GM19035 (cell line): ENCODE data around the gene HSBP1L1.

Experiments
- ATAC-seq: cut with Tn5 transposase; IDR thresholded peaks from one replicate; pipeline ENCODE4 v1.9.1; 2021; ENCODE audit not compliant: unreplicated experiment

Gene HSBP1L1

GRCh38 chr18:79944126-79944731 is 20.2 kb upstream of the HSBP1L1 start:
- no peak for ATAC-seq

DNA sequence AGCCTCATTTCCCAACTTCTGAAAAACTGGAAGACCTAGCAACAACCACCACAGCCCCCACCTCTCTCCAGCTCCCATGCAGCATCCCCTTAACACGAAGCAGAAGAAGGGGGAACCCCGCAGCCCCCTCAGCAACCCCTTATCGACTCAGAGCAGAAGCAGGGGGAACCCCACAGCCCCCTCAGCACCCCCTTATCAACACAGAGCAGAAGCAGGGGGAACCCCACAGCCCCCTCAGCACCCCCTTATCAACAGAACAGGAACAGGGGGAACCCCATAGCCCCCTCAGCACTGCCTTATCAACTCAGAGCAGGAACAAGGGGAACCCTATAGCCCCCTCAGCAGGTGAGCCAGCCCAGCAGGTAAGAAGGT is 19.7 kb upstream of the HSBP1L1 start:
- ATAC-seq = no peak

- ATAC-seq = no peak
Measured at GRCh38 chr18:79945118-79946042, 19.1 kb upstream of the HSBP1L1 start.

GRCh38 chr18:79947054-79947755 is 17.2 kb upstream of the HSBP1L1 start:
- ATAC-seq = no peak

- no peak for ATAC-seq
Measured at GRCh38 chr18:79947881-79948610, 16.4 kb upstream of the HSBP1L1 start.

DNA sequence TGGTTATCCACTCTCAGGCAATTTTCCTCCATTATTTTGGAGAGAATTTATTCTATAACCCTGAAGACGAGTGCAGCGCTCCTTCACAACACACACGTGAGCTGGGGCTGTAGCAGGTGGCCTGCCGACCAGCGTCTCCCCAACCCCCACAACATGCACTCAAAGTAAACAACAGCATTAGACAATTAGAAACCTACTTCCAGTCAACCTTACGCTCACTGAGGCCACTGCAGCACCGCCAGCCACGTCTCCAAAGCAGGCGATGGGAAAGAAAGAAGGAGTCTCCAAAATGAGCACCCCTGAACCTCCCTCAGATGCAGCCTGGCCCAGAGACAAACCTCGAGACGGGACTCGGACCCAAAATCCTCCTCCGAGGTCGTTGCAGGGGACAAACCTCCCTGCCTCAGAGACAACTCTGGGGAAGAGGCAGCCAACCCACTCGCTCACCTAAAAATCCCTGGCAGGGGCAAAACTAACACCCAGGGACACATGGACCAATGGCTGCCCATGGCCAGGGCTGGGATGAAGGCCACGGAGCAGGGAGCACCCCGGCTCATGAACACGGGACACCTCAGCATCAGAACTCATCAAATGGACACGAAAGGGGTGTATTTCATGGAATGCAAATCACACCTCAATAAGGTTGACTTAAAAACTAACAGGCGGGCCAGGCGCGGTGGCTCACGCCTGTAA is 15.6 kb upstream of the HSBP1L1 start:
- ATAC-seq = no peak

GRCh38 chr18:79949697-79950487 is 14.6 kb upstream of the HSBP1L1 start:
- ATAC-seq = no peak

DNA sequence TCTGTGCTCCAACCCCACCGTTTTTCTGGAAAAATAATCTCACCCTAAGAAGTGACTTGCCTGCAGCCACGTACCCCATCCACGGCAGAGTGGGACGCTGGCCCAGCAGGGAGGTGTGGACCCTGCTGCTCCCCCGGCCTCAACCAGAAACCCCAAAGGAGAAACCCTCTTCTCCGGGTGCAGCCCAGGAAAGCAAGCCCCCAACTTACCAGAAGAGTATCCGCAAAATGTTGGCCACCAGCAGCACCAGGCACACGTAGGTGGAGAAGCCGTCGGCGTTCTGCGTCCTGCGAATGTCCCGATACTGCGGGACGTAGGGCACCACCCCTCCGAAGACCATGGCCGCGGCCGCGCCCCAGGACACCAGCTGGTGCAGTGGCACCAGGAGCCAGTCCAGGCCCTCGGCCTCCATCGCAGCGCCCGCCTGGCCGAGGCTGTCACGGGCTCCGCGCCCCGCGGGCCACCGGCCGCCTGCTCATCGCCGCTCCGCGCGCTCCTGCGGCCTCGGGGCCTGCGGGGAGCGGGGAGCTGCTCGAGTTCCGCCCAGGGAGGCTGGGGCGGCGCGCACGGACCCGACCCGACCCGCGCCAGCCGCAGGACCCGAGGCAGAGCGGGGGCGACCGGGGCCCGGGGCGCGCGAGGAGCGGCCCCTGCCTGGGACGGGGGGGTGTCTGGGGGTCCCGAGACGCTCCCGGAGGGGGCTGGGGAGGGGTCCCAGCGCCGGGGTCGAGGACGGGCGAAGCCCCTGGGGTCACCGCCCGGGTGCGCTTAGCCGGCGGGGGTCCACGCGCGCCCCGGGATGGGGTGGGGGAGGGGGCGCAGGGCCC is 13.7 kb upstream of the HSBP1L1 start:
- ATAC-seq = peak; percentile 34

DNA sequence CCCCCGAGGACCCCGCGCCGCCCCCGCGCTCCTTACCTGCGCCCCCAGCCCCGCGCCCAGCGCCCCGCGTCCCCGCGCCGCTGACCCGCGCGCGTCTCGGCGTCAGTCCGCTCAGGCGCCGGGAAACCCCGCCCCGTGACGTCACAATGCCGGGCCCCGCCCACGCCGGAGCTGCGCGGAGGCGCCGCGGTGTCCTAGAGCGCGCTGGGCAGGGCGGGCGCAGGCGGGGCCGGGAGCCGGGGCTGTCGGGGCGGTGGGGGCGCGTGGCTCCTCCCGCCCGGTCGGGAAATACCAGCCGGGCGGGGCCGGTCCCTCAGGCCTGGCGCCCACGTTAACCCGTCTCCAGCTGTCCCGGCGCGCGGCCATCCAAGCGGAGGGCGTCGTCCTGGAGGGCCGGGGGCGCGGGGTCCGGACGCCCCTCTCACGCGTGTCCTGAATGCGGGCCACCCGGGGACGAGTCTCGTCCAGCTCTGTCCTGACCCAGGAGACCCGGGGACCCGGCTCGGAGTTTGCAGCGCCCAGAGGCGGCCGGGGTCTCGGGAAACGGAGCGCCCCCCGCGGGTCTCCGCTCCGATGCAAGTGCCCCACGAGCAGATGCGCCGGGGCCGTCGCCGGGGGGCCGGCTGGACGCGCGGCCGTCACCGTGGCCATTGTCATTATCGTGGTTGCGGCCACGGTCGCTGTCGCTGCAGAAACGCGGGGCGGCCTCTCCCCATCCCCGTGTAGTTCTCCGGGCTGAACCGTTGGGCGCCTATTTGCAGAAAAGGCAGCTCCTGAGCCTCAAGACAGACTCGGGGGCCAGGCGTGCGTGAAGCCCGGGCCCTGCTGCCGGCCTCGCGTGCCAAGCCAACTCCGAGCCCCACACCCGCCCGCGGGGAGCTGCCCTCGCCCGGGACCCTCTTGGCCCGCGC is 12.6 kb upstream of the HSBP1L1 start, which contains the start of gene SLC66A2:
TSS of gene SLC66A2 (minus strand) at position 109 of the 911 bp plus-strand sequence. CDS start 727 bp downstream, outside the sequence.
- ATAC-seq = peak; percentile 82

- no peak for ATAC-seq
Measured at GRCh38 chr18:79952456-79952995, 11.9 kb upstream of the HSBP1L1 start.

DNA sequence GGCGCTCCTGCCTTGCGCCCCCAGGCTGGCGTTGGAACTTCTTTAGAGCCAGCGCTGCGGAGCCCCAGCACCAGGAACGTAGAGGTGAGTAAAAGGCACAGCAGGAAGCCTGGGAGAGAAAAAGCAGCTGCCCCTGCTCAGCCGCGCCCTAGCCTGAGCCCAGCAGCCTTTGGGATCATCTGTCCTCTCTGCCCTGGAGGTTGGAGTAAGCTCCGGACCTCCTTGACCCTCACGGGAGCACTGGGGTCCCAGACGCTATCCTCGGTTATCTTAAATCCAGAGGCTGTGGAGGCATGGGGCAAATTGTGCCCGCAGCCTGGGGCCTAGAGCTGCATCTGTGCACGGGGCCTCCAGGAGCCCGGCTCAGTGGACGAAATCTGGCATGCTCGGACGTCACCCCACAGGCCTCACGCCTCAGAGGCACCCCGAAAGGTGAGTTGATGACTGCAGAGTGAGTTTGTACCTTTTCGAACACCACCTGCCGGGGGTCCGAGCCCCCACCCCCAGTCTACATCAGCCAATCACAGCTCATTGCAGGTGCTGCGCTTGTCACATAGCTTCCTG is 11.4 kb upstream of the HSBP1L1 start:
- no peak for ATAC-seq

- no peak for ATAC-seq
Measured at GRCh38 chr18:79953971-79954651, 10.3 kb upstream of the HSBP1L1 start.

DNA sequence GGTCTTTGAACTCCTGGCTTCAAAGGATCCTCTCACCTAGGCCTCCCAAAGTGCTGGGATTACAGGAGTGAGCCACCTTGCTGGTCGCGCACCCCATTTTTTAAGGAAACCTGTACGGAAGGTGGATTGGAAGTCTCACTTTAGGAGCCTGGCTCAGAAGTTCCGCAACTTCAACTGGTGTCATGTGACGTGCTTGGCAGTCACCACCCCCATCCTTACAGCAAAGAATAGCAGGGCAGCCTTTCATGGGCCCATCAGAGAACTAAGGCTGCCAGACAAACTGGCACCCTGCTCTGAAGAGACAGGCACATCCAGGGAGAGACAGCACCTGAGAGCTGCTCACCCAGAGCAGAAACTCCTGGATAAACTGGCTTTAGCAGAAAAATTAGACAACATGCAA is 9.7 kb upstream of the HSBP1L1 start:
- ATAC-seq = no peak

GRCh38 chr18:79955302-79956075 is 9.0 kb upstream of the HSBP1L1 start:
- ATAC-seq = no peak

DNA sequence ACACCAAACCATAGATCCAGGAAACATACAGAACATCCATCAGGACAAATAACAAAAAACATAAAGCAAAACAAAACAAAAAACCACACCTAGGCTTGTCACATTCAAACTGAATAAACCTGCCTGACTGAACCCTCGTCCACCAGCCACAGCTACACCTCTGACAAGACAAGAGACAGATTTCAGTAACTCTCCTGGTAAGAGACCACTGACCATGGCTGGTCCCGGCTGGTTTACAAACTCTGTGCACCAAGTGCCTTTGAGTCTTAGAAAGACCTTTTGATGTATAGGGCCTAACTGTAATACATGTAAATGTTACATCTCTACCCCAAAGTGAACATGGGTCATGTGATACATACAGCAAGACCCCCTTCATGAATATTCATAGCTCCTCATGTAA is 8.2 kb upstream of the HSBP1L1 start:
- no peak for ATAC-seq

DNA sequence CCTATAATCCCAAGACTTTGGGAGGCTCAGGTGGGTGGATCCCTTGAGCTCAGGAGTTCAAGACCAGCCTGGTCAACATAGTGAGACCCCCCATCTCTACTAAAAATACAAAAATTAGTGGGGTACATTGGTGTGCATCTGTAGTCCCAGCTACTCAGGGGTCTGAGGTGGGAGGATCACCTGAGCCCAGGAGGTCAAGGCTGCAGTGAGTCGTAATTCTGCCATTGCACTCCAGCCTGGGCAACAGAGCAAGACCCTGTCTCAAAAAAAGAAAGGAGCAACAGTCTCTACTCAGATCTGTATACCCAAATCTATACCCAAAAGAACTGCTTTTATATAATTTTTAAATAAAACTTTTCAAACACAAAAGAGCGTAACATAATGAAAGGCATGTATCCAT is 5.5 kb upstream of the HSBP1L1 start:
- no peak for ATAC-seq
